Activated T-helper 1 cell treated with anti-CD3 and anti-CD28 coated beads, Interleukin-12 subunit alpha, Interleukin-12 subunit beta, Interleukin-2, Interleukin-4 antibody, amounts not matched to agents 30 ng/mL and 10 ng/mL and 1 ng/mL, durations not matched to agents 14 hours and 24 hours and 36 hours (primary cell): ENCODE data around the gene LSM8. TPM values are rescaled to one million over a fixed set of nuclear protein-coding genes. Genes with fewer than 3 reads are reported as not detected.
"Not testable (repeated sequence)": the region's sequence is repeated elsewhere in the genome, so short reads cannot be mapped to it uniquely, and the experiment has no call there.

Source experiments
- DNase-seq: peaks from one replicate; pipeline ENCODE4 v3.0.0; 2021; ENCODE audit warnings: low spot score
- H3K27ac Mint-ChIP-seq: one replicate; pipeline ENCODE4 v1.8.0; 2021; ENCODE audit warnings: mild to moderate bottlenecking, mixed read lengths
- H3K27me3 Mint-ChIP-seq: one replicate; pipeline ENCODE4 v1.8.0; 2022; ENCODE audit warnings: mild to moderate bottlenecking, moderate library complexity, mixed read lengths; ENCODE audit not compliant: insufficient read depth
- H3K36me3 Mint-ChIP-seq: one replicate; pipeline ENCODE4 v1.8.0; 2021; ENCODE audit warnings: low read depth, mixed read lengths
- H3K4me1 Mint-ChIP-seq: one replicate; pipeline ENCODE4 v1.8.0; 2021; ENCODE audit warnings: low read depth, mixed read lengths
- H3K4me3 Mint-ChIP-seq: one replicate; pipeline ENCODE4 v1.8.0; 2021; ENCODE audit warnings: mild to moderate bottlenecking, moderate library complexity, mixed read lengths
- H3K9me3 Mint-ChIP-seq: one replicate; pipeline ENCODE4 v1.8.0; 2021; ENCODE audit warnings: mixed read lengths
- intact Hi-C: fragments of 100-400 bp; cut with micrococcal nuclease; formaldehyde crosslinking; loops from one replicate; pipeline ENCODE4 v1.15.1; 2024
- total RNA-seq: library from RNA; stranded (reverse); gene quantifications from 2 replicates; pipeline ENCODE4 v1.2.3, GENCODE V29; 2022

Gene LSM8
- total RNA-seq, 1 donor from 2014 or later: 45.9 TPM

- intact Hi-C loops: no loop called here
- DNase-seq: no peak
- Mint-ChIP-seq H3K4me3 (no peak overlapping the region), H3K36me3 (peaks cover 2% of the 10 kb centered on the region), H3K9me3 (no peaks in the 10 kb centered on the region), H3K4me1 (peaks cover 13% of the 10 kb centered on the region), H3K27me3 (peaks cover 11% of the 10 kb centered on the region), H3K27ac (no peak overlapping the region)
These were observed 34.6 kb downstream of the LSM8 start for GRCh38 chr7:118218413-118219156.

GRCh38 chr7:118219157-118219512, 35.2 kb downstream of the LSM8 start:
- Mint-ChIP-seq H3K4me3 (no peak overlapping the region), H3K27ac (no peak overlapping the region), H3K9me3 (no peaks in the 10 kb centered on the region), H3K36me3 (no peaks in the 10 kb centered on the region), H3K27me3 (peaks cover 11% of the 10 kb centered on the region), H3K4me1 (peaks cover 9% of the 10 kb centered on the region)
- no peak for DNase-seq
- intact Hi-C loops: no loop called here

GRCh38 chr7:118220583-118220982, 36.6 kb downstream of the LSM8 start:
- H3K27ac Mint-ChIP-seq: no peak overlapping the region

DNA sequence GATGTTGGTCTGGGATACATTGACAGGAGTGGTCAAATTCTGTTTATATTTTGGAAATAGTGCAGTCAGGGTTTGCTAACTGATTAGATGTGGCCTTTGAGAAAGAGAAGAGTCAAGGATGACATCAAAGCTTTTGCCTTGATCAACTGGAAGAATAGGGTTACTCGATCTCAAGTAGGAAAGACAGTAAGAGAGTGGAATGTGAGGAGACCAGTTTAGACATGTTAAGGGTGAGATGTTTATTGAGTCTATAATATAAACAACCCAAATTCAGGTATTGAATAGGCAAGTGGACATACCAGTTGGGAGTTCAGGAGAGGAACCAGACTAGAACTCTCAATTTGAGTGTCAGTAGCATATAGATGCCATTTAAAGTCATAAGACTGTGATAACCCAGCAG, 38.6 kb downstream of the LSM8 start:
- DNase-seq: no peak
- H3K9me3 Mint-ChIP-seq: no peaks in the 10 kb centered on the region
- H3K4me1 Mint-ChIP-seq: no peaks in the 10 kb centered on the region
- H3K36me3 Mint-ChIP-seq: no peaks in the 10 kb centered on the region
- H3K27ac Mint-ChIP-seq: no peak overlapping the region
- H3K4me3 Mint-ChIP-seq: no peak overlapping the region
- H3K27me3 Mint-ChIP-seq: peaks cover 4% of the 10 kb centered on the region
- intact Hi-C loops: no loop called here

More at GRCh38 chr7:118220583-118220982, 36.6 kb downstream of the LSM8 start:
- no peak for DNase-seq
- no peaks in the 10 kb centered on the region for H3K36me3 Mint-ChIP-seq
- intact Hi-C loops: no loop called here
- H3K4me3 Mint-ChIP-seq: no peak overlapping the region
- H3K27me3 Mint-ChIP-seq: peaks cover 6% of the 10 kb centered on the region
- no peaks in the 10 kb centered on the region for H3K4me1 Mint-ChIP-seq
- no peaks in the 10 kb centered on the region for H3K9me3 Mint-ChIP-seq

- H3K9me3 Mint-ChIP-seq: no peaks in the 10 kb centered on the region
- H3K4me3 Mint-ChIP-seq: no peak within 1 kb of the TSS
- DNase-seq: no peak
- peaks cover 2% of the 10 kb centered on the region for H3K27me3 Mint-ChIP-seq
- intact Hi-C loops: no loop called here
- H3K4me1 Mint-ChIP-seq: no peaks in the 10 kb centered on the region
- no peak within 1 kb of the TSS for H3K27ac Mint-ChIP-seq
- H3K36me3 Mint-ChIP-seq: no peaks in the 10 kb centered on the region
These were observed 40.6 kb downstream of the LSM8 start, which contains the start of gene ANKRD7 for GRCh38 chr7:118224521-118224920. Gene ANKRD7, plus strand, starts transcription at chr7:118224704. Its CDS starts 127 bp downstream, at chr7:118224831.

- intact Hi-C loops: no loop called here
- no peaks in the 10 kb centered on the region for H3K4me1 Mint-ChIP-seq
- no peaks in the 10 kb centered on the region for H3K36me3 Mint-ChIP-seq
- H3K9me3 Mint-ChIP-seq: no peaks in the 10 kb centered on the region
- H3K27me3 Mint-ChIP-seq: peaks cover 4% of the 10 kb centered on the region
- no peak overlapping the region for H3K4me3 Mint-ChIP-seq
- no peak overlapping the region for H3K27ac Mint-ChIP-seq
- DNase-seq: no peak
These were observed 48.9 kb downstream of the LSM8 start for GRCh38 chr7:118232837-118233236.

DNA sequence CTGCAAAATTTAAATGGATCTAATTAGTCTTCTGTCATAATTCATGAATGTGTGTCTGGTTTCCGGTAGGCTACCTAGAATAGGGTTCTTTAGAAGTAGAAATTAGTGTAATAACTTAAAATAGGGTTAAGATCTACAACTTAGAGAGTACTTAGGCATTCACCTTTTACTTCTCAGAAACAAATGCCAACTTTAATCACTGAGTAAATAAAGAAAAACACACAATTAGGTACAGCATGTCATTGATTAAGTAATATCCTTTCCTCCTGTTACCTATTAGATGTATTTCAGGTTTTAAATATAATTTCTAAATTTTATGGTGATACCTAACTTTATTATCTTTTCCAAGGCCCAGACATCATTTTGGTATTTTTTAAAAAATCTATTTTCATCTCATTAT, 49.8 kb downstream of the LSM8 start:
- H3K4me3 Mint-ChIP-seq: no peak overlapping the region
- H3K27ac Mint-ChIP-seq: no peak overlapping the region
- H3K36me3 Mint-ChIP-seq: no peaks in the 10 kb centered on the region
- no peaks in the 10 kb centered on the region for H3K4me1 Mint-ChIP-seq
- intact Hi-C loops: no loop called here
- peaks cover 4% of the 10 kb centered on the region for H3K27me3 Mint-ChIP-seq
- DNase-seq: no peak
- no peaks in the 10 kb centered on the region for H3K9me3 Mint-ChIP-seq

- Mint-ChIP-seq H3K27me3 (peaks cover 2% of the 10 kb centered on the region), H3K9me3 (no peaks in the 10 kb centered on the region), H3K4me1 (no peaks in the 10 kb centered on the region), H3K27ac (no peak overlapping the region), H3K4me3 (no peak overlapping the region), H3K36me3 (no peaks in the 10 kb centered on the region)
- intact Hi-C loops: no loop called here
- no peak for DNase-seq
These were observed 55.0 kb downstream of the LSM8 start for GRCh38 chr7:118239014-118239413.

DNA sequence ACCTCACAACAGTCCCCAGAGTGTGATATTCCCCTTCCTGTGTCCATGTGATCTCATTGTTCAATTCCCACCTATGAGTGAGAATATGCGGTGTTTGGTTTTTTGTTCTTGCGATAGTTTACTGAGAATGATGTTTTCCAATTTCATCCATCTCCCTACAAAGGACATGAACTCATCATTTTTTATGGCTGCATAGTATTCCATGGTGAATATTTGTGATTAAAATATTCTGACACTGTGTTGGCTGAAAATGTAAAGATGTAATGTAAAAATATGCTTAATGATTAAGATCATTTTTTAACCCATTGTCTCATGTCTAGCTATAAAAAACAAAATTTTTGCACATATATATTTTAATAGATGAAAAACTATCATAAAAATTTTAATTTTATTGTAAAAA, 56.4 kb downstream of the LSM8 start:
- H3K36me3 Mint-ChIP-seq, H3K4me1 Mint-ChIP-seq, DNase-seq, H3K9me3 Mint-ChIP-seq, intact Hi-C loops, H3K4me3 Mint-ChIP-seq, H3K27me3 Mint-ChIP-seq, H3K27ac Mint-ChIP-seq: not testable (repeated sequence)

Other genes starting within 250 kb of the LSM8 start
- gene ANKRD7, start 40.5 kb downstream of the LSM8 start, total RNA-seq: not detected in 2 replicates